ENCODE measurements around the gene MORC1.

- TF ChIP-seq CTCF (optimal IDR thresholded peaks at IDR 0.05 in 1 of 3, IDR thresholded peaks at IDR 0.05 in 1 of 3, conservative IDR thresholded peaks at IDR 0.05 in 1 of 3; ENCODE audit: extremely low read depth in 1 of 3, insufficient read depth in 2 of 3, low read length in 3 of 3) (no peak), EZH2 (IDR thresholded peaks at IDR 0.05; ENCODE audit: low read length) (no peak)
Measured at GRCh38 chr3:108940166-108940565, 177.8 kb downstream of the MORC1 start.
